GM19193 (cell line): Measurements from ENCODE around the gene IMPG2.

ENCODE experiments used
- POLR2A ChIP-seq: IDR thresholded peaks from 4 replicates; pipeline ENCODE4 v1.6.1; 2011; ENCODE audit not compliant: insufficient read depth, insufficient read length; ENCODE audit errors: extremely low read depth

IMPG2 gene

DNA sequence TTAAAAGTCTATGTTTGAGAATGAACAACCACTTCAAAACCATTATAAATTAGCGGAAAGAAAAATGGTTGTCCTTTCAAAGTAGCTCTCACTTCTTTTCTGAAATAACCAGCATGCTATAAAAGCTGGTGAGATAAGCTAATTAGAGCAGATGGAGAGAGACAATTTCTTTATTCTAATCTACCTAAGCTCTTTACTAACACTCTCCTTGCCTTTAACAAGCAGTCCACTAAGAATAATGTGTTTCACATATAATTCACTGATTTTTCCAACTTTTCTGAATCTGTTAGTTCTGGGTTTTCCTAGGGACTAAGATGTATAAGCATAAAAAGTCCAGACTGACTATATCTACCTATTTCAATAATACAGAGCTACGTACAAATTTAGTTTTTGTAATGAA is at the start of gene IMPG2:
IMPG2 (minus strand) TSS at position 101 of the 400 bp plus-strand sequence. CDS start 203 bp downstream, outside the sequence.
- TF ChIP-seq POLR2A = no peak

DNA sequence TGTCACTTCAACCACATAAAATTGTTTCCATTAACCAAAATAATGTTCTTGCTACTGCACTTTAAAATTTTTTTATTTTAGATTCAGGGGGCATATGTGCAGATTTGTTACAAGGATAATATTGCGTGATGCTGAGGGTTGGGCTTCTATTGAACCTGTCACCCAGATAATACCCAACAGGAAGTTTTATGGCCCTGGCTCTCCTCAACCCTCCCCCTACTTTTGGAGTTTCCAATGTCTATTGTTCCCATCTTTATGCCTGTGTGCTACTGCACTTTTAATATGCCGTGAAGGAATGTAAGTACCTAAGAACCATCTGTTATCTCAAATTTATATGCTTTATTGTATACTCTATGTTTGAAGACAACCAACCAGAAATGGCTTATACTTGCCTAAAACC is 42.0 kb upstream of the IMPG2 start:
- TF ChIP-seq POLR2A = no peak

DNA sequence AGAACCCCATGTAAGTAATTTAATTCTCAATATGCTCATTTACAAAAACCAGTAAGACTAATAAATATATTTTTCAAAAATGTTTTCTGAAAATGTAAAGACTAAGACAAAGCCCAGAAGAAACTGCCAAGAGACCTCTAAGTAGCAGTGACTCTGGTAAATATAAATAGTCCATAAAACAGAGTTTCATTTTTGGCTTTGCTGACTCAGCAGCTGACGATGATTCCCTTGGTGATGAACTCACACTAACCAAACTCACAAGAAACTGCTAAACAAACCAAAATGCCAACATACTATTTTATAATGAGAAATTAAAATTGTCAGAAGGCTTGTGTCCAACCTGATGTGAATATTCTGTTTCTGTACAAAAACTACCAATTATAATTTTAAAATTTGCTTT is 31.5 kb upstream of the IMPG2 start:
- TF ChIP-seq POLR2A = no peak

DNA sequence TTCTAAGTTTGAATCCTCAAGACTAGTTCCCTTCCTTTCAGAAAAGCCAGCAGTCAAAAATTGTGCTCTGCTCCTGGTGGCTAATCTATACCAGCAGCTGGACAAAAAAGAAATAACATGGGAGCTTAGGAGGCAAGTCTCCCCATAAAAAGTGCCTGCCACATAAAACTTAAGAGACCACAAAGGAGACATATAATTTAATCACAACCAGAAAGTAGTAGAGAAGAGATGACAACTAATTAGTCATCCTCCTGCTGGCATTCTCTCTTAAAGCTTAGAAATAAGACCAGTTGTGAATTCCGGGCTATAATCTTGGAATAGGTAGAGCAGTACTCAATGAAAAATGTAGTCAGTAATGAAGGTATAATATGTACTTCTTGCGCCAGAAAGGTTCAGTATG is 20.2 kb upstream of the IMPG2 start:
- no peak for TF ChIP-seq POLR2A

DNA sequence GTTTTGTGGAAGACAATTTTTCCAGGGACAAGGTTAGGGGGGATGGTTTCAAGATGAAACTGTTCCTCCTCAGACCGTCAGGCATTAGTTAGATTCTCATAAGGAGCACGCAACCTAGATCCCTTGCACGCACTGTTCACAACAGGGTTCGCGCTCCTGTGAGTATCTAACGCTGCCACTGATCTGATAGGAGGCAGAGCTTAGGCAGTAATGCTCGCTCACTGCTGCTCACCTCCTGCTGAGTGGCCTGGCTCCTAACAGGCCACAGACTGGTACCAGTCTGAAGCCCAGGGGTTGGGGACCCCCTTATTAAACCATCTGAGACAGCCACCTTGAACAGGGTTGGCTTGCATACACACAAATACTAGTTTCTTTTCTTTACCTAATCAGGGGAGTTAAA is 13.5 kb upstream of the IMPG2 start:
- TF ChIP-seq POLR2A = no peak

DNA sequence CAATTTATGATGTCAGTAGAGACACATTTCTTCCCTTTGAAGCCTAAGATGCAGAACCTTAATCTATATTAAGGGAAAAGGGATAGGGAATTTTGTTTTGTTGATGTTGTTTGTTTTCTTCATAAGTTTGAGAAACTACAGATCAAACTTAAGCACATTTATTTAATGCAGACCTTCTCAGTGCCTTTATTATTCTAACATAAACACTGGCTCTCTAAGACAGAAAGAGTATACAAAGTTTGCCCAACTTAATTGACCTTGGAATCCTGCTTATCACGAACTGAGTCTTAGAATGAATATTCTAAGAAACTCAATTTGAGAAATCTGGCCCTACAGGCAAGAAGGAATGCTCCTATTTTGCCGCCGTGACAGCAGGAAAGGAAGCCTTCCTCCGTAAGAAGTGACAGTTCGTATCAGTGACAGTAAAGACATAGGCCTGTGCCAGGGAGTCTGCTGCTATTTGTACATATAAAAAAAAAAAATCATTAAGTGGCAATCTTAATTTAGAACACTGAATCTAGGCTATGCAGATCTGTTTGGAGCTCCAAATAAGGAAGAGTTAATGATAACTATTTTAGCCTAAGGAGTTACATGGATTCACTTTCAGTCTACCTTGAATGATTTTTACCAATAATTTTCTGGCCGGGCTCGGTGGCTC is 8.8 kb upstream of the IMPG2 start:
- no peak for TF ChIP-seq POLR2A

DNA sequence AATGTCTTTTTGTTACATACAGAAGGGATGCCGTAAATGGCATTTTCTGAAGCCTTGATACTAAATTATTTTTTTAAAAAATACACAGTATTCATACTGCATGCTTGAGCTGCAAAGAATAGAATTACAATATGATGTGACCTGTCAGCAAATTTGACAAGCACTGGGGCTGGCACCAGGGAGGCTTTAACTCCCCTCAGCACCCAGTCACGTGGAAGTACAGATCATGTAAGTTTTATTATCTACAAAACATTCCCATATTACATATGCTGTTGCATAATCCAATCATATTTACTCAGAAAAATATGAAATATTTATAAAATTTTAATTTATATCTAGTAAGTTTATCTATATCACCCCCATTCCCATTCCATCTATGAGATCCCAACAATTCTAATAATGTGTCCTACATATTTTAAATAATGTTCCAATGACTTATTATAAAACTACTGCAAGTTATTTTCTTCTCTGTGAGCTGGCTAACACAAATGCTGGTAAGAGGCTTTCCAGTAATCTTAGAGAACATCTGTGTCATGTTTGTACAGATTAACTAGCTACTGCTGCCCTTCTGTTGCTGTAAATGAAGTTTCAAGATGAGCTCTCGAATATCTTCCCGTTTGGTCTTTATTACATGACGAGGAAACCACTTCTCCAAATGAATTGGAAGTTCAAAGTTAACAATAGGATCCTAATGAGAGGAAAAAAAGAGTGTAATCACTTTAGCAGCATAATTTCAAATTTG is 5.2 kb upstream of the IMPG2 start:
- TF ChIP-seq POLR2A = no peak

DNA sequence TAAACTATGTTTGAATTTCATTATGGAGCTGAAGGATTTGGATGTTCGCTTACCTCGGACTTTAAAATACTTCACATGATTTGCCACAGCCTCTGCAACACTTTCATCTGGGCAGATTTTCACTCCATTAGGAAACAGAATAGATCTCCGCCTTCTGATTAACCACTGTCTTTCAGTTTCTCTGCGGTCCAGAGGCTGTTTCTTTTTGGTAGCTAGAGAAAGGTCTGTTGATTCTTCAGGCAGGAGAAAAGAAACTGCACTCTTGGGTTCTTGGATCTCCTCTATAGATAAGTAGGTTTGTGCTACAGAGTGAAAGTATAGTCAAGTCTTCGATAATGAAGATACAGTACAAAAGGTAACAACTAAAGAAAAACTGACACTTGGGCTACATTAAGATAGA is 844 bp downstream of the IMPG2 start:
- no peak for TF ChIP-seq POLR2A

DNA sequence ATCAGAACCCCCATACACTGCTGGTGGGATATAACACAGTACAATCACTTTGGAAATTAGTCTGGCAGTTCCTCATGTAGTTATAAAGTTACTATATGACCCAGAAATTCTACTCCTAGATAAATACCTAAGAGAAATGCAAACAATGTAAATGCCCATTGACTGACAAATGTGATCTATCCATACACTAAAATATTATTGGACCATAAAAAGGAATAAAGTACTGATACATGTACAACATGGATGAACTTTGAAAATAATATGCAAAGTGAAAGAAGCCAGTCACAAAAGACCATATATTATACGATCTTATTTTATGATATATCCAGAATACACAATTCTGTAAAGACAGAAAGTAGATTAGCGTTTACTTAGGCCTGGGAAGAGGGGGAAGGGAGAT is 7.8 kb downstream of the IMPG2 start:
- no peak for TF ChIP-seq POLR2A

DNA sequence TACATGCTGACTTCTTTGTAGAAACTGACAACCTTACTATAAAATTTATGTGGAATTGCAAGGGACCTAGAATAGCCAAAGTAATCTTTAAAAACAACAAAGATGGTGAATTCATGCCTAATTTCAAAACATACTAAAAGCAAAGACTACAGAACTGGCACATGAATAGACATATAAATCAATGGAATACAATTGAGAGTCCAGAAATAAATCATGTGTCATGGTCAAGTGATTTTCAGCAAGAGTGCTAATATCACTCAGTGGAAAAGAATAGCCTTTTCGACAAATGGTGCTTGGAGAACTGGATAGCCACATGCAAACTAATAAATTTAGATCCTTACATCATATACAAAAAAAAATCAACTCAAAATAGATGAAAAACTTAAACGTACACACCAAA is 8.7 kb downstream of the IMPG2 start:
- no peak for TF ChIP-seq POLR2A

DNA sequence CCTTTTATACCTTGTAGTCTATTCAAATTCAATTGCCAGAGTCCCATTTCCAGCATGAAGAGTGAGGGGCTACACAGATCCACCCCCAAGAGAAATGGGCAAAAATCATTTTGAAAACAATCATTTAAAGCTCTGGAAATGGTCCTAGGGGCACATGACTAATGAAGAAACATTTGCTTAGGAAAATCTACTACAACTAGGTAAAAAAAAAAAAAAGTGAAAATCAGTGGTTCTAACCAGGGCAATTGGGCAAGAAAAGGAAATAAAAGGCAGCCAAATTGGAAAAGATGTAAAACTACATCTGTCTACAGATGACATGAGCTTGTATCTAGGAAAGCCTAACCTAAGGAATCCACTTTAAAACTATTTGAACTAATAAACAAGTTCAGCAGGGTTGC is 9.4 kb downstream of the IMPG2 start:
- no peak for TF ChIP-seq POLR2A

DNA sequence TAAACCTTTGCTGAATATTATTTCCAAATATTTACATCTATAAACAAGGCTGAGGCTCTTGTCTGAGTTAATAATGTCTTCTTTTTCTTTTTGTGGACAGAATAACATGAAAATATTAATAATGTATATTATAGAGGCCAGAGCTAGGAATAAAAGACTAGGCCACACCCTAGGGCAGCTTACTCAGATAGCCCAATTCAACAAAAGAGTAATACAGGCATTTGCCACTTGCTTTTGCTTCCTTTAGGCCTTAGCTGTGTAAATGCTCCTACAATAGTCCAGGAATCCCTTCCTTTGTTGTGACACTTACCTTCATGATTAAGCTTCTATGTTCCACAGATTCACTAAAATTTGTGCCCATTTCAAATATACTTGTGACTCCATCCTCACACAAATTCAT is 16.5 kb downstream of the IMPG2 start:
- no peak for TF ChIP-seq POLR2A

DNA sequence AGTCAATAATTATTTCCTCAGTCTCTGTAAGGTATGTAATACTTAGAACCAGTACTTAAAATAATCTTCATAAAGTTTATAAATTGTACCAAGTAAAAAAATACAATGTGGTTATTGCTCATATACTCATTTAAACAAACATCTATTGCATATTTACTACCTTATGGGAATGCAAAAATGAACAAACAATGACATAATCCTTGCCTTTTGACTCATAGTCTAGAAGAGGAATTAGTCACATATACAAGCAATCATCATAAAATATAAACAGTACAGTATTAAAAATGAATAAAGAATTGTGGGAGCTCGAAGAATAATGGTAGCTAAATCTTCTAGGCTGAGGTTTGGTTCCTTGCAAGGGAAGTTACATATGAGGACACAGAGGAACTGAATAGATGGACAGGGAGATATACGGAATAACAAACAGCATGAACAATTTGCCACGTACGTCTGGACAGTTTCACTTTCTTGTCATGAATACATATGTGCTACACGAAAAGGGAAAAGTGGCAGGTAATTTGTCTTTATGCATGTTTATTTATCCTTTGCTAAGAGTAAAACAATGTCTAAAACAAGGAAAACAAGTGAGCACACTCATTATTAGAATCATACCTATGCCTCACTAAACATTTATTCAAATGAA is 17.2 kb downstream of the IMPG2 start:
- no peak for TF ChIP-seq POLR2A

DNA sequence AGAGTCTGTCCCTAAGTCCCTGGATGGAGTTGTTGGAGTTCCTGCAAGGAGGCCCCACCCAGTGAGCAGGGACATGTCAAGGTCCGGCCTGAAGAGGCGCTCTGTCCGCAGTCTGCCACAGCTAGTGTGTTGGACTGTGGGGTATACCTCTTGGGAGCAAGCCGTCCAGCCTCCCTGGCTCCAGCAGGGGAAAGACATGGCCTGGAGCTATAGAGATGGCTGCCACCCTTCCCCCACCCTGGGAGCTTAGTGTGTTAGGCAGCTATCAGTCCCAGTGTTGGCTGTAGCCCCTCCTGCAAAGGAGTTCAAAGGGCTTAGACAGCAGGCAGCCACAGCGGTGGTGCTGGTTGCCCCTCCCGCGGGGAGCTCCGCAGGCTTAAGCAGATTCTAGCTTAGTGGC is 20.3 kb downstream of the IMPG2 start:
- no peak for TF ChIP-seq POLR2A

DNA sequence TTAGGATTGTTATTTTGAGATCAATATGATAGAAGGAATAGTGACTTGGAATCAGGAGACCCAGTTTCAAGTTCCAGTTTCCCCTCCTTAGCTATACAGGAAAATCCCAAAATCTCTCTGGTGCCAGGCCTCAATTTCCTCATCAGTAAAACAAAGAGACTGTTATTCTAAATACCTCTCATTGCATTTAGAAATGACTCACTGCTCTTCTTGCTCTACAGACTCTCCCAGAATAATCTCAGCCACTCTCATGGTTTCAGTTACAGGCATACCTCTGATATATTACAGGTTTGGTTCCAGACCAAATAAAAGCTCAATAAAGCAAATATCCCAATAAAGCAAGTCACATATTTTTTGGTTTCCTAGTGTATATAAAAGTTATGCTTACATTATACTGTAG is 28.3 kb downstream of the IMPG2 start:
- TF ChIP-seq POLR2A = no peak

DNA sequence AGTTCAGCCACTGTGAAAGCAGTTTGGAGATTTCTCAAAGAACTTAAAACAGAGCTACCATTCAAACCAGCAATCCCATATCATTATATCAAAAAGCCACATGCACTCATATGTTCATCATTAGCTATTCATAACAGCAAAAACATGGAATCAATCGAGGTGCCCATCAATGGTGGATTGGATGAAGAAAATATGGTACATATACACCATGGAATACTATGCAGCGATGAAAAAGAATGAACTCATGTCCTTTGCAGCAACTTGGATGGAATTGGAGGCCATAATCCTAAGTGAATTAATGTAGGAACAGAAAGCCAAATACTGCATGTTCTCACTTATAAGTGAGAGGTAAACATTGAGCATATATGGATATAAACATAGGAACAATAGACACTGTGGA is 32.1 kb downstream of the IMPG2 start:
- no peak for TF ChIP-seq POLR2A
